HepG2 (cell line): ENCODE measurements around the gene SLC22A31. TPM values are rescaled to one million over a fixed set of nuclear protein-coding genes. Genes with fewer than 3 reads are reported as not detected.

Experiments
- ADNP ChIP-seq: sonication (generic); formaldehyde crosslinking; IDR thresholded peaks from 2 replicates; pipeline ENCODE4 v1.4.0; 2020; ENCODE audit warnings: missing genetic modification reagents
- FOXJ3 ChIP-seq: sonication (generic); formaldehyde crosslinking; IDR thresholded peaks from 2 replicates; pipeline ENCODE4 v1.4.0; 2020; ENCODE audit warnings: missing genetic modification reagents, mild to moderate bottlenecking, borderline replicate concordance
- GPN1 ChIP-seq: sonication (generic); formaldehyde crosslinking; IDR thresholded peaks from 2 replicates; pipeline ENCODE4 v1.5.1; 2020; ENCODE audit warnings: missing genetic modification reagents, borderline replicate concordance
- KDM2A ChIP-seq: sonication (generic); formaldehyde crosslinking; IDR thresholded peaks from 2 replicates; pipeline ENCODE4 v1.4.0; 2020; ENCODE audit warnings: low read depth, missing genetic modification reagents, borderline replicate concordance
- SP1 ChIP-seq, 2 experiments: fragments of 450-650 bp in 1 of 2; sonication (generic) in 1 of 2; formaldehyde crosslinking in 1 of 2; IDR thresholded peaks; 2 replicates each; pipeline versions ENCODE4 v1.4.0 to v1.6.1; 2016 to 2020; ENCODE audit warnings: missing genetic modification reagents in 1 of 2
- ZNF276 ChIP-seq: sonication (generic); formaldehyde crosslinking; IDR thresholded peaks from 2 replicates; pipeline ENCODE4 v1.4.0; 2020; ENCODE audit warnings: mild to moderate bottlenecking, low read depth, missing genetic modification reagents
- ZNF768 ChIP-seq: sonication (generic); formaldehyde crosslinking; IDR thresholded peaks from 2 replicates; pipeline ENCODE4 v1.4.0; 2020; ENCODE audit warnings: missing genetic modification reagents
- polyA plus RNA-seq, 8 experiments: library from polyadenylated mRNA; depleted of rRNA in 3 of 8; stranded (reverse) in 7 of 8; unstranded in 1 of 8; fragments of >200 nt; fragmentation: Illumina TruSeq in 4 of 8; extraction: Trizol in 4 of 8; gene quantifications; 2 replicates each; pipeline versions ENCODE4 v1.2.1 to v1.2.3, GENCODE V29; 2011 to 2016; ENCODE audit warnings: low read depth in 4 of 8, missing spikeins in 1 of 8, mixed read lengths in 1 of 8; ENCODE audit not compliant: insufficient read depth in 1 of 8
- total RNA-seq, 5 experiments: library from RNA; depleted of rRNA; stranded (reverse); fragments of >200 nt; fragmentation: Illumina TruSeq; extraction: Trizol; gene quantifications; 2 replicates each; pipeline ENCODE4 v1.2.3, GENCODE V29; 2016; ENCODE audit warnings: low read depth in 1 of 5
- TF ChIP-seq, protein P1 (sequence below): IDR thresholded peaks from 2 replicates; pipeline ENCODE4 v1.6.1; 2016; ENCODE audit warnings: missing compliant biosample characterization, missing genetic modification reagents, borderline replicate concordance
- TF ChIP-seq, protein P2 (sequence below): sonication (generic); formaldehyde crosslinking; IDR thresholded peaks from 2 replicates; pipeline ENCODE4 v1.8.1; 2022; ENCODE audit warnings: low read depth, mild to moderate bottlenecking, missing genetic modification reagents
- TF ChIP-seq, protein P3 (sequence below): sonication (generic); formaldehyde crosslinking; IDR thresholded peaks from 2 replicates; pipeline ENCODE4 v1.4.0; 2020; ENCODE audit warnings: mild to moderate bottlenecking, missing genetic modification reagents
- TF ChIP-seq, protein P4 (sequence below): sonication (generic); formaldehyde crosslinking; IDR thresholded peaks from 2 replicates; pipeline ENCODE4 v1.4.0; 2020; ENCODE audit warnings: missing genetic modification reagents, borderline replicate concordance
- TF ChIP-seq, protein P5 (sequence below): sonication (generic); formaldehyde crosslinking; IDR thresholded peaks from 2 replicates; pipeline ENCODE4 v1.4.0; 2020; ENCODE audit warnings: mild to moderate bottlenecking, missing genetic modification reagents

The SLC22A31 gene
- total and polyA plus RNA-seq, 2 of the 13 experiments (the other 11 are each of a cell fraction or from before 2014, with no cell fraction given), result 67.3 to 83.3 TPM

DNA sequence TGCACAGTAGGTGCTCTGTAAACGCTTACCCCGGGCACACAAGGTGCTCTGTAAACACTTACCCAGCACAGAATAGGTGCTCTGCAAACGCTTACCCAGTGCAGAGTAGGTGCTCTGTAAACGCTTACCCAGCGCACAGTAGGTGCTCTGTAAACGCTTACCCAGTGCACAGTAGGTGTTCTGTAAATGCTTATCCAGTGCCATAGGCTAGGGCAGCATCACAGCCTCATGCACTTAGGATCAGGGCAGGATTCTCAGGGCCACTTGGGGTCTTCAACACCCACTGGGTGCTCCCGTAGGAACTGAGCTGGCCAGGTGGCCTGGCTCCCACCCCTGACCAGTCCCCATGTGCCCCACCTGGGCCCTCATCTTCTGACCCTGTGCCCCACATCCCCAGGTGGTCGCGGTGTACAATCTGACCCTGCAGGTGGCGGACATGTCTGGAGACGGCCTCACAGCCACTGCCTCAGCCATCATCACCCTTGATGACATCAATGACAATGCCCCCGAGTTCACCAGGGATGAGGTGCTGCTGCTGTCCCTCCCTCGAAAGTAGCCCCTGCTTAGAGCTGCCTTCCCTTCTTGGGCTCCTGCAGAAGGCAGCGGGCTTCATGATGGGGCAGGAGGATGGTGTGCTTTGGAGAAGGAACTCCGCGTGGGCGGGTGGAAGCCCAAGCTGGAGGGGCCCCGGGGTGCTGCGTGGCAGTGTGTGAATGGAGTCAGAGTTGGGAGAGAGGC lies 13.1 kb downstream of the SLC22A31 start (continued):
- TF ChIP-seq, protein P1, sequence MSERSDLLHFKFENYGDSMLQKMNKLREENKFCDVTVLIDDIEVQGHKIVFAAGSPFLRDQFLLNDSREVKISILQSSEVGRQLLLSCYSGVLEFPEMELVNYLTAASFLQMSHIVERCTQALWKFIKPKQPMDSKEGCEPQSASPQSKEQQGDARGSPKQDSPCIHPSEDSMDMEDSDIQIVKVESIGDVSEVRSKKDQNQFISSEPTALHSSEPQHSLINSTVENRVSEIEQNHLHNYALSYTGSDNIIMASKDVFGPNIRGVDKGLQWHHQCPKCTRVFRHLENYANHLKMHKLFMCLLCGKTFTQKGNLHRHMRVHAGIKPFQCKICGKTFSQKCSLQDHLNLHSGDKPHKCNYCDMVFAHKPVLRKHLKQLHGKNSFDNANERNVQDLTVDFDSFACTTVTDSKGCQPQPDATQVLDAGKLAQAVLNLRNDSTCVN (CRISPR knock-in tag), result no peak
- TF ChIP-seq ZNF768 (CRISPR knock-in tag) (0 out of 2 replicates have a peak, but pooled peaks have one; percentile 23), FOXJ3 (CRISPR knock-in tag) (no peak), SP1 (IDR thresholded peaks at IDR 0.05) (no peak), SP1 (CRISPR knock-in tag; IDR thresholded peaks at IDR 0.05) (0 out of 2 replicates have a peak, but pooled peaks have one; percentile 17), ADNP (CRISPR knock-in tag) (peak; percentile 88), GPN1 (CRISPR knock-in tag) (no peak), KDM2A (CRISPR knock-in tag) (peak; percentile 16), ZNF276 (CRISPR knock-in tag) (0 out of 2 replicates have a peak, but pooled peaks have one; percentile 50)
- TF ChIP-seq, protein P2, sequence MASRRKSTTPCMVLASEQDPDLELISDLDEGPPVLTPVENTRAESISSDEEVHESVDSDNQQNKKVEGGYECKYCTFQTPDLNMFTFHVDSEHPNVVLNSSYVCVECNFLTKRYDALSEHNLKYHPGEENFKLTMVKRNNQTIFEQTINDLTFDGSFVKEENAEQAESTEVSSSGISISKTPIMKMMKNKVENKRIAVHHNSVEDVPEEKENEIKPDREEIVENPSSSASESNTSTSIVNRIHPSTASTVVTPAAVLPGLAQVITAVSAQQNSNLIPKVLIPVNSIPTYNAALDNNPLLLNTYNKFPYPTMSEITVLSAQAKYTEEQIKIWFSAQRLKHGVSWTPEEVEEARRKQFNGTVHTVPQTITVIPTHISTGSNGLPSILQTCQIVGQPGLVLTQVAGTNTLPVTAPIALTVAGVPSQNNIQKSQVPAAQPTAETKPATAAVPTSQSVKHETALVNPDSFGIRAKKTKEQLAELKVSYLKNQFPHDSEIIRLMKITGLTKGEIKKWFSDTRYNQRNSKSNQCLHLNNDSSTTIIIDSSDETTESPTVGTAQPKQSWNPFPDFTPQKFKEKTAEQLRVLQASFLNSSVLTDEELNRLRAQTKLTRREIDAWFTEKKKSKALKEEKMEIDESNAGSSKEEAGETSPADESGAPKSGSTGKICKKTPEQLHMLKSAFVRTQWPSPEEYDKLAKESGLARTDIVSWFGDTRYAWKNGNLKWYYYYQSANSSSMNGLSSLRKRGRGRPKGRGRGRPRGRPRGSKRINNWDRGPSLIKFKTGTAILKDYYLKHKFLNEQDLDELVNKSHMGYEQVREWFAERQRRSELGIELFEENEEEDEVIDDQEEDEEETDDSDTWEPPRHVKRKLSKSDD, result 0 out of 2 replicates have a peak, but pooled peaks have one; percentile 19
- TF ChIP-seq, protein P3, sequence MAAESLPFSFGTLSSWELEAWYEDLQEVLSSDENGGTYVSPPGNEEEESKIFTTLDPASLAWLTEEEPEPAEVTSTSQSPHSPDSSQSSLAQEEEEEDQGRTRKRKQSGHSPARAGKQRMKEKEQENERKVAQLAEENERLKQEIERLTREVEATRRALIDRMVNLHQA (CRISPR knock-in tag), result no peak
- TF ChIP-seq, protein P4, sequence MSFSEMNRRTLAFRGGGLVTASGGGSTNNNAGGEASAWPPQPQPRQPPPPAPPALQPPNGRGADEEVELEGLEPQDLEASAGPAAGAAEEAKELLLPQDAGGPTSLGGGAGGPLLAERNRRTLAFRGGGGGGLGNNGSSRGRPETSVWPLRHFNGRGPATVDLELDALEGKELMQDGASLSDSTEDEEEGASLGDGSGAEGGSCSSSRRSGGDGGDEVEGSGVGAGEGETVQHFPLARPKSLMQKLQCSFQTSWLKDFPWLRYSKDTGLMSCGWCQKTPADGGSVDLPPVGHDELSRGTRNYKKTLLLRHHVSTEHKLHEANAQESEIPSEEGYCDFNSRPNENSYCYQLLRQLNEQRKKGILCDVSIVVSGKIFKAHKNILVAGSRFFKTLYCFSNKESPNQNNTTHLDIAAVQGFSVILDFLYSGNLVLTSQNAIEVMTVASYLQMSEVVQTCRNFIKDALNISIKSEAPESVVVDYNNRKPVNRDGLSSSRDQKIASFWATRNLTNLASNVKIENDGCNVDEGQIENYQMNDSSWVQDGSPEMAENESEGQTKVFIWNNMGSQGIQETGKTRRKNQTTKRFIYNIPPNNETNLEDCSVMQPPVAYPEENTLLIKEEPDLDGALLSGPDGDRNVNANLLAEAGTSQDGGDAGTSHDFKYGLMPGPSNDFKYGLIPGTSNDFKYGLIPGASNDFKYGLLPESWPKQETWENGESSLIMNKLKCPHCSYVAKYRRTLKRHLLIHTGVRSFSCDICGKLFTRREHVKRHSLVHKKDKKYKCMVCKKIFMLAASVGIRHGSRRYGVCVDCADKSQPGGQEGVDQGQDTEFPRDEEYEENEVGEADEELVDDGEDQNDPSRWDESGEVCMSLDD (CRISPR knock-in tag), result peak; percentile 27; the same call in 1 of the 2 replicates
- TF ChIP-seq, protein P5, sequence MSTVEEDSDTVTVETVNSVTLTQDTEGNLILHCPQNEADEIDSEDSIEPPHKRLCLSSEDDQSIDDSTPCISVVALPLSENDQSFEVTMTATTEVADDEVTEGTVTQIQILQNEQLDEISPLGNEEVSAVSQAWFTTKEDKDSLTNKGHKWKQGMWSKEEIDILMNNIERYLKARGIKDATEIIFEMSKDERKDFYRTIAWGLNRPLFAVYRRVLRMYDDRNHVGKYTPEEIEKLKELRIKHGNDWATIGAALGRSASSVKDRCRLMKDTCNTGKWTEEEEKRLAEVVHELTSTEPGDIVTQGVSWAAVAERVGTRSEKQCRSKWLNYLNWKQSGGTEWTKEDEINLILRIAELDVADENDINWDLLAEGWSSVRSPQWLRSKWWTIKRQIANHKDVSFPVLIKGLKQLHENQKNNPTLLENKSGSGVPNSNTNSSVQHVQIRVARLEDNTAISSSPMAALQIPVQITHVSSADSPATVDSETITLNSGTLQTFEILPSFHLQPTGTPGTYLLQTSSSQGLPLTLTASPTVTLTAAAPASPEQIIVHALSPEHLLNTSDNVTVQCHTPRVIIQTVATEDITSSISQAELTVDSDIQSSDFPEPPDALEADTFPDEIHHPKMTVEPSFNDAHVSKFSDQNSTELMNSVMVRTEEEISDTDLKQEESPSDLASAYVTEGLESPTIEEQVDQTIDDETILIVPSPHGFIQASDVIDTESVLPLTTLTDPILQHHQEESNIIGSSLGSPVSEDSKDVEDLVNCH, result no peak
